A549 (cell line): ENCODE data around the gene RCVRN.

Experiments
- CEBPB ChIP-seq, 2 experiments: fragments of >200 bp in 1 of 2; sonication (Bioruptor Twin) in 1 of 2; formaldehyde crosslinking in 1 of 2; IDR thresholded peaks; 2 replicates each; pipeline ENCODE4 v1.6.1; 2012 to 2016
- POLR2A ChIP-seq: IDR thresholded peaks from 2 replicates; pipeline ENCODE4 v1.6.1; 2012; ENCODE audit warnings: mild to moderate bottlenecking, low read length
- RFX5 ChIP-seq: fragments of 450-650 bp; IDR thresholded peaks from 2 replicates; pipeline ENCODE4 v1.7.1; 2014; ENCODE audit warnings: antibody characterized with exemption, mild to moderate bottlenecking, moderate library complexity
- TF ChIP-seq, protein P1 (sequence below): fragments of 450-650 bp; IDR thresholded peaks from 2 replicates; pipeline ENCODE4 v1.6.1; 2014; ENCODE audit warnings: antibody characterized with exemption

- TF ChIP-seq, protein P1, sequence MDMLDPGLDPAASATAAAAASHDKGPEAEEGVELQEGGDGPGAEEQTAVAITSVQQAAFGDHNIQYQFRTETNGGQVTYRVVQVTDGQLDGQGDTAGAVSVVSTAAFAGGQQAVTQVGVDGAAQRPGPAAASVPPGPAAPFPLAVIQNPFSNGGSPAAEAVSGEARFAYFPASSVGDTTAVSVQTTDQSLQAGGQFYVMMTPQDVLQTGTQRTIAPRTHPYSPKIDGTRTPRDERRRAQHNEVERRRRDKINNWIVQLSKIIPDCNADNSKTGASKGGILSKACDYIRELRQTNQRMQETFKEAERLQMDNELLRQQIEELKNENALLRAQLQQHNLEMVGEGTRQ: no peak
- TF ChIP-seq POLR2A (no peak), RFX5 (no peak), CEBPB (IDR thresholded peaks at IDR 0.05) (no peak)
Measured at GRCh38 chr17:9900044-9900594, 5.0 kb downstream of the RCVRN start.
